NT2/D1 (cell line): Measurements from ENCODE around the gene LPIN1.

ENCODE experiments used
- DNase-seq: peaks from one replicate; pipeline ENCODE4 v3.0.0-alpha.2; 2011; ENCODE audit warnings: low read depth, low spot score
- H3K27me3 ChIP-seq: 2 replicates; pipeline ENCODE4 v1.6.0; 2011; ENCODE audit warnings: mild to moderate bottlenecking; ENCODE audit not compliant: insufficient read length, insufficient read depth
- H3K36me3 ChIP-seq: 2 replicates; pipeline ENCODE4 v1.6.1; 2011; ENCODE audit warnings: mild to moderate bottlenecking, low read length, mixed read lengths; ENCODE audit not compliant: insufficient read depth, insufficient read length
- H3K4me1 ChIP-seq: 2 replicates; pipeline ENCODE4 v1.5.1; 2011; ENCODE audit not compliant: insufficient read depth, insufficient read length
- H3K4me3 ChIP-seq: 2 replicates; pipeline ENCODE4 v1.5.1; 2011; ENCODE audit warnings: low read depth; ENCODE audit not compliant: insufficient read length
- H3K9ac ChIP-seq: 2 replicates; pipeline ENCODE4 v1.6.0; 2011; ENCODE audit warnings: low read depth; ENCODE audit not compliant: insufficient read length
- H3K9me3 ChIP-seq: 2 replicates; pipeline ENCODE4 v1.5.1; 2011; ENCODE audit warnings: mild to moderate bottlenecking, low read length; ENCODE audit not compliant: insufficient read depth
- SUZ12 ChIP-seq: IDR thresholded peaks from 2 replicates; pipeline ENCODE4 v1.6.1; 2011; ENCODE audit not compliant: insufficient read length, insufficient read depth; ENCODE audit errors: extremely low read depth
- YY1 ChIP-seq: IDR thresholded peaks from 2 replicates; pipeline ENCODE4 v1.6.1; 2011; ENCODE audit not compliant: insufficient read length, insufficient read depth
- ZNF274 ChIP-seq: IDR thresholded peaks from 2 replicates; pipeline ENCODE4 v1.6.1; 2011; ENCODE audit warnings: mild to moderate bottlenecking, low read depth, low read length

LPIN1 gene

GRCh38 chr2:11784280-11784679 lies 37.8 kb downstream of the LPIN1 start:
- Histone ChIP-seq H3K4me3 (no peak overlapping the region), H3K36me3 (peaks cover 43% of the 10 kb centered on the region), H3K27me3 (no peaks in the 10 kb centered on the region), H3K9me3 (no peaks in the 10 kb centered on the region), H3K4me1 (no peaks in the 10 kb centered on the region), H3K9ac (no peak overlapping the region)
- no peak for DNase-seq
- TF ChIP-seq YY1: no peak
- TF ChIP-seq ZNF274: no peak
- TF ChIP-seq SUZ12: no peak

GRCh38 chr2:11784747-11785610 lies 38.5 kb downstream of the LPIN1 start:
- Histone ChIP-seq H3K36me3 (peaks cover 44% of the 10 kb centered on the region), H3K27me3 (no peaks in the 10 kb centered on the region), H3K9ac (no peak overlapping the region), H3K9me3 (no peaks in the 10 kb centered on the region), H3K4me3 (no peak overlapping the region), H3K4me1 (no peaks in the 10 kb centered on the region)
- no peak for TF ChIP-seq ZNF274
- DNase-seq: peak; percentile 30

GRCh38 chr2:11785611-11785940 lies 39.1 kb downstream of the LPIN1 start:
- Histone ChIP-seq H3K9me3 (no peaks in the 10 kb centered on the region), H3K36me3 (peaks cover 44% of the 10 kb centered on the region), H3K27me3 (no peaks in the 10 kb centered on the region), H3K4me1 (no peaks in the 10 kb centered on the region), H3K4me3 (no peak overlapping the region), H3K9ac (no peak overlapping the region)
- DNase-seq: no peak
- TF ChIP-seq ZNF274: no peak
- no peak for TF ChIP-seq YY1
- TF ChIP-seq SUZ12: no peak

- H3K36me3 ChIP-seq: peaks cover 46% of the 10 kb centered on the region
These were observed 39.8 kb downstream of the LPIN1 start for GRCh38 chr2:11786191-11786590.

GRCh38 chr2:11786592-11786991 lies 40.2 kb downstream of the LPIN1 start:
- no peak for DNase-seq
- peaks cover 8% of the 10 kb centered on the region; the same call in 1 of the 2 replicates for H3K9me3 ChIP-seq
- H3K36me3 ChIP-seq: peaks cover 46% of the 10 kb centered on the region
- H3K9ac ChIP-seq: no peak overlapping the region
- TF ChIP-seq SUZ12 (no peak), ZNF274 (no peak), YY1 (no peak)
- H3K27me3 ChIP-seq: no peaks in the 10 kb centered on the region
- no peaks in the 10 kb centered on the region for H3K4me1 ChIP-seq
- no peak overlapping the region for H3K4me3 ChIP-seq

More at GRCh38 chr2:11786191-11786590, 39.8 kb downstream of the LPIN1 start:
- Histone ChIP-seq H3K27me3 (no peaks in the 10 kb centered on the region), H3K4me3 (no peak overlapping the region), H3K9ac (no peak overlapping the region), H3K9me3 (peaks cover 5% of the 10 kb centered on the region; the same call in 1 of the 2 replicates), H3K4me1 (no peaks in the 10 kb centered on the region)
- no peak for DNase-seq
- TF ChIP-seq ZNF274 (no peak), YY1 (no peak), SUZ12 (no peak)

- H3K4me1 ChIP-seq: no peaks in the 10 kb centered on the region
- no peak overlapping the region for H3K9ac ChIP-seq
- H3K36me3 ChIP-seq: peaks cover 52% of the 10 kb centered on the region
- DNase-seq: no peak
- H3K9me3 ChIP-seq: peaks cover 8% of the 10 kb centered on the region; the same call in 1 of the 2 replicates
- H3K27me3 ChIP-seq: no peaks in the 10 kb centered on the region
- TF ChIP-seq SUZ12: no peak
- TF ChIP-seq ZNF274: no peak
- H3K4me3 ChIP-seq: no peak overlapping the region
These were observed 41.6 kb downstream of the LPIN1 start for GRCh38 chr2:11787991-11788390.

- H3K9ac ChIP-seq: no peak overlapping the region
- H3K27me3 ChIP-seq: no peaks in the 10 kb centered on the region
- H3K9me3 ChIP-seq: peaks cover 8% of the 10 kb centered on the region; the same call in 1 of the 2 replicates
- no peaks in the 10 kb centered on the region for H3K4me1 ChIP-seq
- peaks cover 52% of the 10 kb centered on the region for H3K36me3 ChIP-seq
- no peak overlapping the region for H3K4me3 ChIP-seq
- TF ChIP-seq SUZ12: no peak
- TF ChIP-seq ZNF274: no peak
- TF ChIP-seq YY1: no peak
- DNase-seq: no peak
These were observed 42.2 kb downstream of the LPIN1 start for GRCh38 chr2:11788461-11789124.
